SU-DHL-6 (cell line): ENCODE data around the gene CIAO3.

ENCODE experiments used
- H2AFZ ChIP-seq: fragments of 200-600 bp; sonication (generic); 2 replicates; pipeline ENCODE4 v1.6.1; 2014; ENCODE audit warnings: low read depth, mild to moderate bottlenecking, moderate library complexity, mixed read lengths, antibody characterized with exemption, low read length; ENCODE audit not compliant: severe bottlenecking
- H3F3A ChIP-seq: fragments of 200-600 bp; shearing (Covaris generic); 2 replicates; pipeline ENCODE4 v1.6.0; 2016; ENCODE audit warnings: antibody characterized with exemption, mild to moderate bottlenecking; ENCODE audit not compliant: insufficient read depth
- H3K27ac ChIP-seq: fragments of 200-600 bp; sonication (generic); 2 replicates; pipeline ENCODE4 v1.5.1; 2016; ENCODE audit warnings: low read depth, mild to moderate bottlenecking, low read length, moderate library complexity, mixed read lengths
- H3K27me3 ChIP-seq: fragments of 200-600 bp; sonication (generic), shearing (Covaris generic); 2 replicates; pipeline ENCODE4 v1.6.0; 2014; ENCODE audit warnings: mild to moderate bottlenecking, low read length
- H3K36me3 ChIP-seq: fragments of 200-600 bp; sonication (generic); 2 replicates; pipeline ENCODE4 v1.6.1; 2014; ENCODE audit warnings: mild to moderate bottlenecking, low read length, mixed read lengths
- H3K4me2 ChIP-seq: fragments of 300-600, 200-600 bp; shearing (Covaris generic), sonication (generic); 2 replicates; pipeline ENCODE4 v1.6.0; 2014; ENCODE audit warnings: low read length, low read depth, mild to moderate bottlenecking; ENCODE audit not compliant: poor library complexity, severe bottlenecking
- H3K4me3 ChIP-seq: fragments of 200-600 bp; sonication (generic); 2 replicates; pipeline ENCODE4 v1.5.1; 2014; ENCODE audit warnings: antibody characterized with exemption, low read length, mild to moderate bottlenecking, mixed read lengths; ENCODE audit not compliant: insufficient read depth, poor library complexity, severe bottlenecking
- H3K79me2 ChIP-seq: fragments of 200-600 bp; sonication (generic); 2 replicates; pipeline ENCODE4 v1.6.1; 2014; ENCODE audit warnings: mild to moderate bottlenecking, low read length, moderate library complexity; ENCODE audit not compliant: insufficient read depth
- H3K9ac ChIP-seq: fragments of 200-600 bp; sonication (generic); 2 replicates; pipeline ENCODE4 v1.7.0; 2014; ENCODE audit warnings: mild to moderate bottlenecking, low read length
- H3K9me2 ChIP-seq: fragments of 200-600 bp; sonication (generic); replicated peaks from 2 replicates; pipeline ENCODE4 v1.6.1; 2014; ENCODE audit warnings: low read length; ENCODE audit not compliant: insufficient read depth
- H3K9me3 ChIP-seq: fragments of 200-600 bp; sonication (generic); 2 replicates; pipeline ENCODE4 v1.6.1; 2014; ENCODE audit warnings: low read length, mixed read lengths; ENCODE audit not compliant: insufficient read depth
- H4K20me1 ChIP-seq: fragments of 200-600 bp; sonication (generic); 2 replicates; pipeline ENCODE4 v1.6.1; 2014; ENCODE audit warnings: low read depth, mild to moderate bottlenecking, antibody characterized with exemption, low read length, moderate library complexity, mixed read lengths
- EZH2phosphoT487 ChIP-seq: fragments of 200-600 bp; sonication (generic), shearing (Covaris generic); conservative IDR thresholded peaks from 2 replicates; pipeline ENCODE4 v1.6.1; 2018; ENCODE audit warnings: mild to moderate bottlenecking, antibody characterized with exemption, low read length, moderate library complexity, mixed read lengths
- TF ChIP-seq, protein P1 (sequence below): fragments of 200-600 bp; sonication (generic); IDR thresholded peaks from one replicate; pipeline ENCODE4 v1.5.1; 2017; ENCODE audit warnings: antibody characterized with exemption, mild to moderate bottlenecking, low read length, moderate library complexity; ENCODE audit not compliant: insufficient read depth, poor library complexity, severe bottlenecking

Gene CIAO3

DNA sequence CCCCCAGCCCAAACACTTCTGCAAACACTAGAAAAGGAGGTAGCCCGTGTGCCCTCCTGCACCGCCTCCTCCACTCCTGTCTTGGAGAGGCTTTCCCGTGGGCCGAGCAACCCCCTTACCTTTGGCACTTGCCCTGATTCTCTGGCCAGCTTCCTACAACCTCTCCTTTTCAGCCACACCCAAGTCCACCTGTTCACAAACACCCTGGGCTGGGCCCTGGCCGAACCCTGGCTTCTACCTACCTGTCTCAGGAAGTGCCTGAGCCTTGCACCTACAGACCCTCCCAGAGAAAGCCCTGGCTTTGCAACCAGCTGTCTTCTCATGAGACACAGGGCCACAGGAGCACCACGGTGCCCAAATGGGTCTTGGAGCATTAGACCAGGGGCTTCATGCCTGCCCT lies 21.9 kb downstream of the CIAO3 start:
- no peak overlapping the region for H3K4me2 ChIP-seq
- no peaks in the 10 kb centered on the region for H3K27me3 ChIP-seq
- no peak for TF ChIP-seq EZH2phosphoT487
- TF ChIP-seq, protein P1, sequence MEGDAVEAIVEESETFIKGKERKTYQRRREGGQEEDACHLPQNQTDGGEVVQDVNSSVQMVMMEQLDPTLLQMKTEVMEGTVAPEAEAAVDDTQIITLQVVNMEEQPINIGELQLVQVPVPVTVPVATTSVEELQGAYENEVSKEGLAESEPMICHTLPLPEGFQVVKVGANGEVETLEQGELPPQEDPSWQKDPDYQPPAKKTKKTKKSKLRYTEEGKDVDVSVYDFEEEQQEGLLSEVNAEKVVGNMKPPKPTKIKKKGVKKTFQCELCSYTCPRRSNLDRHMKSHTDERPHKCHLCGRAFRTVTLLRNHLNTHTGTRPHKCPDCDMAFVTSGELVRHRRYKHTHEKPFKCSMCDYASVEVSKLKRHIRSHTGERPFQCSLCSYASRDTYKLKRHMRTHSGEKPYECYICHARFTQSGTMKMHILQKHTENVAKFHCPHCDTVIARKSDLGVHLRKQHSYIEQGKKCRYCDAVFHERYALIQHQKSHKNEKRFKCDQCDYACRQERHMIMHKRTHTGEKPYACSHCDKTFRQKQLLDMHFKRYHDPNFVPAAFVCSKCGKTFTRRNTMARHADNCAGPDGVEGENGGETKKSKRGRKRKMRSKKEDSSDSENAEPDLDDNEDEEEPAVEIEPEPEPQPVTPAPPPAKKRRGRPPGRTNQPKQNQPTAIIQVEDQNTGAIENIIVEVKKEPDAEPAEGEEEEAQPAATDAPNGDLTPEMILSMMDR = no peak
- no peak overlapping the region for H3K4me3 ChIP-seq
- no peaks in the 10 kb centered on the region for H3K9me2 ChIP-seq
- no peaks in the 10 kb centered on the region for H3K79me2 ChIP-seq
- H2AFZ ChIP-seq = no peak overlapping the region
- H3K36me3 ChIP-seq = no peaks in the 10 kb centered on the region
- no peaks in the 10 kb centered on the region for H3K9me3 ChIP-seq
- H3K27ac ChIP-seq = no peak overlapping the region
- no peaks in the 10 kb centered on the region; the same call in 1 of the 2 replicates for H4K20me1 ChIP-seq
- 0 out of 2 replicates have a peak, but pooled peaks cover 3% of the 10 kb centered on the region for H3F3A ChIP-seq
- H3K9ac ChIP-seq = no peak overlapping the region

DNA sequence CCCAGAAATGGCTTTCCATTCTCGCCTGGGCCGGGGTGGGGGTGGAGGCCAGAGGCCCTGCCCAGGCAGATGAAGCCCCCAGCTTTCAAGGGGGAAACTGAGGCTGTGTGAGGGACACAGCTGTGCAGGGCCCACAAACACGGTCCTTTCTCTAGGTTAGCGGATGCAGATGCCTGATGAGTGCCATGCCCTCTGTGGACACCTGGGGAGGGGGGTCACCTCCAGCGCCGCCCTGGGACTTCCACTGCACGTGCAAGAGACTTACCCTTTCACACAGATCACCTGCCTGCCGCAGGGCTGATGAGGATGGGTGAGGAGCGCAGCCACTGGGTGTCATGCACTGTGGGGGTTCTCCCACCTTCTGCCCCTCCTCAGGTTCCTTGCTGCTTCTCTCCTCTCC lies 22.4 kb downstream of the CIAO3 start:
- no peaks in the 10 kb centered on the region for H3K79me2 ChIP-seq

DNA sequence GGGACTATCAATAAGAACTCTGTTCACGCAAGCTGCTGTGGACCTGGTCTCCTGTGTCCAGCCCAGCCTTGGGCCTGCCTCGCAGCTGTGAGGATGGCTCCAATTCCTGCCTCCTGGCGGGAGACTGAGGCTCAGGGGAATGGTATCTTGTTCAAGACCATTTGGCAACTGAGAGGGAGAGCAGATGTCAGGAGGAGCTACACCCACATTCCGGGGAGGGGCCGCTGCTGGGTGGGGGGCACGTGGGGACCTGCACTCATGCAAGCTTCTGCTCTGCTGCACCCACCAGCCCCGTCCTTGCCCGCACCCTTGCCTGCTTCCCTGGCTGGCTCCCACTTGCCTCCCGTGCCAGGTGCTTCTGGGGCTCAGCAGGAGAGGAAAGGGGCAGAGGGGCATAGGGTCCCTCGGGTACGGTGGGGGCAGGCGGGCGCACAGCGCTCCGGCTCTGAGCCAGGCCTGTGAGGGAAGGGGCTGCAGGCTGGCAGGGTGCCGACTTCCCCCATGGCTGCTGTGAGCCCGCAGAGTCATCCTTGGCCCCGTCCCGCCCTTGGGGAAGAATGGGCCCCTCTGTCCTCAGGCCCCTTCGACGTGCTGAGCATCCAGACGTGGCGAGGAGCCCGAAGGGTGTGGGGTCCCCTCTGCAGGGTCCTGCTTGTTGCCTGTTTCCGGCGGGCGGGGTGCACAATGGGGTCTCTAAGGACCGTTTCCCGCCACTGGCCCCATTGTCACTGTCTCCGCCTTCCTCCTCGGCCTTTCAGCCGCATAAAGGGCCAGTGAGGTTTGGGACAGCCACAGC lies 23.1 kb downstream of the CIAO3 start:
- no peaks in the 10 kb centered on the region for H3K9me2 ChIP-seq
- no peaks in the 10 kb centered on the region for H3K36me3 ChIP-seq
- no peaks in the 10 kb centered on the region for H3K9me3 ChIP-seq
- no peak overlapping the region for H3K4me2 ChIP-seq
- no peaks in the 10 kb centered on the region; the same call in 1 of the 2 replicates for H4K20me1 ChIP-seq
- no peak overlapping the region for H2AFZ ChIP-seq
- no peaks in the 10 kb centered on the region for H3K79me2 ChIP-seq
- H3K4me3 ChIP-seq = no peak overlapping the region
- no peak overlapping the region for H3K27ac ChIP-seq
- H3K27me3 ChIP-seq = no peaks in the 10 kb centered on the region
- TF ChIP-seq EZH2phosphoT487 = no peak
- TF ChIP-seq, protein P1 = no peak
- H3F3A ChIP-seq = 0 out of 2 replicates have a peak, but pooled peaks cover 3% of the 10 kb centered on the region
- H3K9ac ChIP-seq = no peak overlapping the region

More for the DNA sequence above, 22.4 kb downstream of the CIAO3 start:
- Histone ChIP-seq H3K27me3 (no peaks in the 10 kb centered on the region), H4K20me1 (no peaks in the 10 kb centered on the region; the same call in 1 of the 2 replicates), H3K4me3 (no peak overlapping the region), H3K27ac (no peak overlapping the region), H3F3A (0 out of 2 replicates have a peak, but pooled peaks cover 3% of the 10 kb centered on the region), H3K9me2 (no peaks in the 10 kb centered on the region), H2AFZ (no peak overlapping the region), H3K4me2 (no peak overlapping the region), H3K9ac (no peak overlapping the region), H3K36me3 (no peaks in the 10 kb centered on the region), H3K9me3 (no peaks in the 10 kb centered on the region)
- TF ChIP-seq, protein P1 = no peak
- no peak for TF ChIP-seq EZH2phosphoT487
